ENCODE data around the gene BRIP1.

DNA sequence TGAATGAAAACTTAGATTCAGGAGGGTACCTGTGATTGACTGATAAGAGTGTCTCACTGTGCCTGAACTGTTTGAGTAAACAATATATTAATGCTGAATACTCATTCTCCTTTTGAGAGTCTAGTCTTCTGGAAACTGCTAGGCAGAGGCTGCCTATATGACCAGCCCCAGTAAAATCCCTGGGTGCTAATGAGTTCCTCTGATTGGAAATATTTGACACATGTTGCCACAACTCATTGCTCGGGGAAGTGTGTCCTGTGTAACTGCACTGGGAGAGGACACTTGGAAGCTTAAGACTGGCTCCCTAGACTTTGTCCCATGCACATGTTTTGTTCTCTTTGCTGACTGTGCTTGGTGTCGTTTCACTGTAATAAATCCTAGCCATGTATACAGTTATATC, 163.6 kb downstream of the BRIP1 start:
- TF ChIP-seq CTCF (IDR thresholded peaks at IDR 0.05) (no peak), EP300 (IDR thresholded peaks at IDR 0.05) (no peak)
